NCI-H1436 treated with DMSO at 0.1 percent for 48 hours (cell line): Measurements from ENCODE around the gene BTBD16.

Experiments used
- DNase-seq: peaks from one replicate; lab custom pipeline; 2025; lab: John Stamatoyannopoulos, UW

The BTBD16 gene

DNA sequence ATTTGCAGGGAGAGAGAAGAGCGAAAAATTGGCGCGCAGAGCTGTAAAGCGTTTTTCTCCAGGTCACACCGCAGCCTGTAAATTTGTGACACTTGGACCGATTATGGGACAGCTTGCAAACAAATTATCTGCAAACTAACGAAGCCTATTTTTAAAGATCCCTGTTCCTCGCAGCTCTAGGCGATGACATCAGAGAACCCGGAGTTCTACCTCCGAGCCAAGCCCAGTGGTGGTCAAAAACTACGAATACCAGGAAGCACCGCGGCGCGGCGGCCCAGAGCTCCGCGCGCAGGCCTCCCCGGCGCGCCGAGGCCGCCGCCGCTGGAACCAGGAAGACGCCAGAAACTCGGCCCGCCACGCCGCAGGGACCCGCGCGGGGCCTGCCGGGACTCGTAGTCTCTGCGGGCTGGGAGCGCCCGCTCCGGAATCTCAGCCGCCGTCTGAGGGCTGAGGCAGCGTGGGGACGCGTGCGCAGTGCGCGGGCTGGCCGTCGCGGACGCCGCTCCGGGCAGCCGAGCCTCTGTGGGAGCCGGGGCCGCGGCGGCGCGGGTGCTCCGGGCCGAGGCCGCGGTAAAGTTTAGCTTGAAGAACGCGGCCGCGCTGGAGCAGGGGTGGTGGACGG lies 103.3 kb downstream of the BTBD16 start, which contains the start of gene PLEKHA1:
TSS of gene PLEKHA1 (plus strand) at position 472 of the 622 bp plus-strand sequence. CDS start 18,493 bp downstream, outside the sequence.
- peak; percentile 91 for DNase-seq

- no peak for DNase-seq
Measured at GRCh38 chr10:122374859-122375678, 104.0 kb downstream of the BTBD16 start.

GRCh38 chr10:122375679-122376160 lies 104.6 kb downstream of the BTBD16 start:
- DNase-seq, result no peak

DNA sequence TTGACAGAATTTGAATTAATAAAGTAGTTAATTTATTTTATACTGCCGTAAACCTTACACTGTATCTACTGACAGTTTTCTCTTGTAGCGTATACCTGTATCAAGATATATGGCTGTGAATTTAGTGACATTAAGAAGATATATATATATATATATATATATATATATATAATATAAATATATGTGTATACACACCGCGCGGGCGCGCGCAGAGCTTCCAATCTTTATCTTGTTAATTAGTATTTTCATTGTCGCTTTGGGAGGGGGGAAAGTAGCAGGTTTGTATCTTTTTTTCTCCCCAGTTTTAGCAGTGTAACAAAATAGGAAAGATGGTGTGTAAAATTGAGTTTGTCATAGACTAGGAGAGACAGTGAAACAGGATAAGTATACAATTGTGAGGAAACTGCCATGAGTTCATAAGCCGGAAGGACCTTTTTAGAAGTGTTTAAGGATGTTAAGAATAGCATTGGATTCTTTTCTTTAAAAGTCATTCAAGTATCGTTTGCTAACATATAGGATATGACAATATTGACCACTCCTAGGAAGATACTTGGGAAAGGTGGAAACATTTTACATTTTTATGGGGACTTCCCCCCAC lies 105.4 kb downstream of the BTBD16 start:
- no peak for DNase-seq

GRCh38 chr10:122379041-122379440 lies 107.9 kb downstream of the BTBD16 start:
- DNase-seq, result no peak

DNA sequence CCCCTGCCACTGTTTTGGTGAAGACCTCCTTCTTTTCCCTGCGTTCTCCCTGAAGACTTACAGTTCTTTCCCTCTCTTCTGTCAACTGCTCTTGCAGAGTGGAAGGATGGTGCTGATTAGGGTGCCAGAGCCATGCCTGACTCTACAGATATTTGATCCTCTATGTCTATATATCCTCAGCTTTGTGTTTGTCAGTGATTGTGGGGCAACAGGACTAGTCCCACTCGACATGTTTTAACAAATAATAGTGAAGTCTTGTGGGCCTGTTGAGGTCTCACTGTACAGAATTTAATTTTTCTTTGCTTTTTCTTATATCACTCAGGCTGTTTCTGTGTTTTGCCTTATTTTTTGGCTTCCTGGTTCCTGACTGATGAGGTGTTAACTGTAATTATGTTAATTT lies 108.4 kb downstream of the BTBD16 start:
- DNase-seq, result no peak

DNA sequence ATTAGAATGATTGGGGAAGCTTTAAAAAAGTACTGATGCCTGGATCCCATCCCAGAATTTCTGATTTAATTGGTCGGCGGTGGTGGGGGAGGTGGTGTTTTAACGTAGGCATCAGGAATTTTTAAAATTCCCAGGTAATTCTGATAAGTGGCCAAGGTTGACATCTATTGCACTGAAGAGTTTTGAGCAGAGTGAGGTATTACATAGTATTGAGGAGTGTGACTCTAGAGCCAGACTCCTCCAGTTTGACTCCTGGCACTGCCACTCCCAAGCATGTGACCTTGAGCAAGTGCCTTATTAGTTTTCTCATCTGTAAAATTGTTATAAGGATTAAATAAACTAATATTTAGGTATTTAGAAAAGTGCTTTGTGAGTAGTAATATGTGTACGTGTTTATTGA lies 109.6 kb downstream of the BTBD16 start:
- no peak for DNase-seq

DNA sequence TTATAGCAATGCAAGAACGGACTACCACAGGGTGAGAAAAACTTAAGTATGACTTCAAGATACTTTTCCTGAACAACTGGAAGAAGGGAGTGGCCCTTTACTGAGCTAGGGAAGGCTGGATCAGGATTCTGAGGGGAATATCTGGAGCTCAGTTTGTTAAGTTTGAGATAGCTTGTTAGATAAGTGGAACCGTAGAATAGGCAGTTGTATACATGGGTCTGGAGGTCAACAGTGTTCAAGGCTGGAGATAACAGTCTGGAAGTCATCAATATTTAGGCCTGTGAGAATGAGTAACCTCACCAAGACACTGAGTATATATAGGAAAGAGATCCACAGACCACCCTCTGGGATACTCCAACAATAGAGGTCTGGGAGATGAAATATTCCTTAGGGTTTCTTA lies 110.6 kb downstream of the BTBD16 start:
- no peak for DNase-seq

GRCh38 chr10:122386514-122386913 lies 115.4 kb downstream of the BTBD16 start:
- no peak for DNase-seq

GRCh38 chr10:122387572-122387971 lies 116.5 kb downstream of the BTBD16 start:
- no peak for DNase-seq
